CD4-positive, CD25-positive, alpha-beta regulatory T cell (primary cell): Measurements from ENCODE around the gene NCAPH2. TPM values are rescaled to one million over a fixed set of nuclear protein-coding genes. Genes with fewer than 3 reads are reported as not detected.
"Not testable (repeated sequence)": the region's sequence is repeated elsewhere in the genome, so short reads cannot be mapped to it uniquely, and the experiment has no call there.

Source experiments
- ATAC-seq, 2 donors: fragments of 150-1000 bp; cut with Tn5 transposase; one replicate each; pipeline ENCODE4 v1.10.0; 2021; ENCODE audit warnings: low read depth in 2 of 2, moderate number of reproducible peaks in 2 of 2, moderate library complexity in 1 of 2
- DNase-seq, 3 donors: peaks; one replicate each; pipeline versions ENCODE4 v3.0.0 to v3.0.0-alpha.2; 2012 to 2022; ENCODE audit warnings: mixed read lengths in 1 of 3
- H3K27ac ChIP-seq: one replicate; pipeline ENCODE4 v1.7.0; 2013; ENCODE audit warnings: mild to moderate bottlenecking, low read length; ENCODE audit not compliant: insufficient read depth, poor library complexity, severe bottlenecking
- H3K27me3 ChIP-seq: one replicate; pipeline ENCODE4 v1.7.0; 2013; ENCODE audit warnings: low read length; ENCODE audit not compliant: control insufficient read depth, insufficient read depth
- H3K36me3 ChIP-seq: one replicate; pipeline ENCODE4 v1.7.0; 2013; ENCODE audit warnings: mild to moderate bottlenecking, low read length, moderate library complexity; ENCODE audit not compliant: control insufficient read depth, insufficient read depth
- H3K4me1 ChIP-seq: 2 replicates; pipeline ENCODE4 v1.7.0; 2013; ENCODE audit warnings: mild to moderate bottlenecking, low read length; ENCODE audit not compliant: insufficient read depth, control insufficient read depth, poor library complexity, severe bottlenecking
- H3K4me3 ChIP-seq: one replicate; pipeline ENCODE4 v1.7.0; 2013; ENCODE audit warnings: low read depth, mild to moderate bottlenecking, low read length, moderate library complexity
- H3K9me3 ChIP-seq, 2 experiments: 1 replicate in 1 of 2; 2 replicates in 1 of 2; pipeline ENCODE4 v1.7.0; 2013; ENCODE audit warnings: low read length in 2 of 2, mild to moderate bottlenecking in 1 of 2, moderate library complexity in 1 of 2; ENCODE audit not compliant: control insufficient read depth in 2 of 2
- H3K27ac Mint-ChIP-seq, 3 donors: one replicate each; pipeline ENCODE4 v1.8.0; 2020 to 2022; ENCODE audit warnings: mild to moderate bottlenecking in 3 of 3, mixed read lengths in 3 of 3, moderate library complexity in 2 of 3
- H3K27me3 Mint-ChIP-seq: one replicate; pipeline ENCODE4 v1.8.0; 2022; ENCODE audit warnings: mild to moderate bottlenecking, mixed read lengths
- H3K36me3 Mint-ChIP-seq: one replicate; pipeline ENCODE4 v1.8.0; 2020; ENCODE audit warnings: mixed read lengths
- H3K4me1 Mint-ChIP-seq, 4 donors: one replicate each; pipeline ENCODE4 v1.8.0; 2020 to 2022; ENCODE audit warnings: mixed read lengths in 4 of 4, mild to moderate bottlenecking in 1 of 4
- H3K4me3 Mint-ChIP-seq, 4 donors: one replicate each; pipeline ENCODE4 v1.8.0; 2020 to 2022; ENCODE audit warnings: mild to moderate bottlenecking in 4 of 4, mixed read lengths in 4 of 4, moderate library complexity in 3 of 4
- H3K9me3 Mint-ChIP-seq, 7 donors: one replicate each; pipeline ENCODE4 v1.8.0; 2020 to 2022; ENCODE audit warnings: mixed read lengths in 7 of 7, mild to moderate bottlenecking in 3 of 7, moderate library complexity in 2 of 7
- polyA plus RNA-seq, 4 donors: library from polyadenylated mRNA; unstranded; fragments of 300-500 nt; fragmentation: Illumina TruSeq; gene quantifications; one replicate each; pipeline ENCODE4 v1.2.3, GENCODE V29; 2021
- total RNA-seq: library from RNA; stranded (reverse); gene quantifications from one replicate; pipeline ENCODE4 v1.2.3, GENCODE V29; 2022

The NCAPH2 gene
- total and polyA plus RNA-seq, 5 donors from 2014 or later: 35.8 to 112 (median 41.7) TPM

- Histone ChIP-seq H3K27me3 (no peaks in the 10 kb centered on the region), H3K9me3 (no peaks in the 10 kb centered on the region), H3K36me3 (peaks cover 9% of the 10 kb centered on the region), H3K4me1 (peaks cover 29% of the 10 kb centered on the region), H3K4me3 (peak overlapping the region; percentile 82), H3K27ac (peak overlapping the region; percentile 95)
- H3K9me3 Mint-ChIP-seq: no peaks in the 10 kb centered on the region
- DNase-seq: no peak
- peaks cover 4% of the 10 kb centered on the region for H3K27me3 Mint-ChIP-seq
- peaks cover 5% of the 10 kb centered on the region for H3K36me3 Mint-ChIP-seq
- no peak for ATAC-seq
- peaks cover 0 to 39% (median 16%) of the 10 kb centered on the region in 4 donors for H3K4me1 Mint-ChIP-seq
- peak overlapping the region; percentile 94 to 99 (median 99) for H3K27ac Mint-ChIP-seq
- H3K4me3 Mint-ChIP-seq: peak overlapping the region; percentile 92 to 97 (median 93)
These were observed 873 bp downstream of the NCAPH2 start for GRCh38 chr22:50508897-50509296.

GRCh38 chr22:50513175-50513574 is 5.2 kb downstream of the NCAPH2 start:
- H3K4me3 Mint-ChIP-seq: no peak overlapping the region
- H3K27ac ChIP-seq: no peak overlapping the region
- H3K27me3 Mint-ChIP-seq: peaks cover 4% of the 10 kb centered on the region
- H3K27me3 ChIP-seq: no peaks in the 10 kb centered on the region
- H3K4me3 ChIP-seq: no peak overlapping the region
- peaks cover 10% of the 10 kb centered on the region for H3K36me3 Mint-ChIP-seq
- no peak overlapping the region for H3K27ac Mint-ChIP-seq
- DNase-seq (no peak), ATAC-seq (no peak)
- H3K36me3 ChIP-seq: peaks cover 17% of the 10 kb centered on the region
- peaks cover 0 to 42% (median 21%) of the 10 kb centered on the region in 4 donors for H3K4me1 Mint-ChIP-seq
- H3K9me3 Mint-ChIP-seq: no peaks in the 10 kb centered on the region
- no peaks in the 10 kb centered on the region for H3K9me3 ChIP-seq
- peaks cover 13% of the 10 kb centered on the region for H3K4me1 ChIP-seq

DNA sequence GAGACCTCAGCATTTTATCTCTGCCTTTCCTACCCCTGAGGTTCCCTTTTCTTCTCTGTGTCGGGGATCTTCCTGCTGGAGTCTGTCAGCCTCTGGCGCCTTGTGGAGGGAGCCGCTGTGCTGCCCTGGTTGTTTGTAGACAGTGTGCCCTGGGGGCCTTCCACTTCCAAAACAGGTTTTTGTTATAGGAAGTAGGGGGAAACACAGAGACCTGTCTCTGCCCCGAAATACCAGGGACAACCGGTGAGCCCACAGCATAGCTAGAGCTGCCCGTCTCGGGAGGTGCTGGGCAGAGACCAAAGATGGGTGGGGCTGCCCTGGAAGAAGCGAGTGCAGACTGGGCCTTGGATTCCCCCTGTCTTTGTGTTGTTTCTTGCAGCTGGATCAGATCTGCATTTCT is 8.0 kb downstream of the NCAPH2 start:
- peak overlapping the region in 2 of 4 donors; percentile 3 to 82 for H3K4me3 Mint-ChIP-seq
- no peaks in the 10 kb centered on the region for H3K9me3 Mint-ChIP-seq

DNA sequence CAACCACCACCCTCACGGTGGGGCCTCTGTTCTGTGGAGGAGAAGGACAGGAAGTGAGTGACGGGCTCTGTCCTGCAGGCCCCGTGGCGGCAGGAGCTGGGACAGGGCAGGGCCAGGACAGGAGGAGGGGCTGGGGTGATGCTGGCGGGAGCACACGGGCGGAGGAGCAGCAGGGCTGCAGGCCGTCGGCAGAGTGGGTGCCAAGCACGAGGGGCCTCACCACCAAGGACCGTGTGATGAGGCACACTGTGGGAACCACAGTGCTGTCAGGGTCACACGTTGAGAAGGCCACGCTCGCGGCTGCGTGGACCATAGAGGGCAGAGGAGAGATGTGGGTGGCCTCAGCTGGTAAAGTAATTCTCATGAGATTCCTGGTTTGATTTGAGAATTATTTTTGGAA is 8.9 kb downstream of the NCAPH2 start:
- no peaks in the 10 kb centered on the region for H3K9me3 ChIP-seq
- no peaks in the 10 kb centered on the region for H3K27me3 ChIP-seq
- no peaks in the 10 kb centered on the region for H3K27me3 Mint-ChIP-seq
- peaks cover 37% of the 10 kb centered on the region for H3K36me3 ChIP-seq
- no peaks in the 10 kb centered on the region for H3K4me1 ChIP-seq
- H3K4me3 Mint-ChIP-seq: no peak overlapping the region
- H3K27ac Mint-ChIP-seq: no peak overlapping the region
- no peak for ATAC-seq
- no peak overlapping the region for H3K4me3 ChIP-seq
- H3K9me3 Mint-ChIP-seq: no peaks in the 10 kb centered on the region
- H3K36me3 Mint-ChIP-seq: peaks cover 16% of the 10 kb centered on the region
- no peak overlapping the region for H3K27ac ChIP-seq
- peaks cover 0 to 30% (median 8%) of the 10 kb centered on the region in 4 donors for H3K4me1 Mint-ChIP-seq
- no peak for DNase-seq

More for the DNA sequence above, 8.0 kb downstream of the NCAPH2 start:
- Histone ChIP-seq H3K4me3 (no peak overlapping the region), H3K27ac (no peak overlapping the region), H3K9me3 (no peaks in the 10 kb centered on the region), H3K36me3 (peaks cover 34% of the 10 kb centered on the region), H3K27me3 (no peaks in the 10 kb centered on the region), H3K4me1 (no peaks in the 10 kb centered on the region)
- Mint-ChIP-seq H3K36me3 (peaks cover 16% of the 10 kb centered on the region), H3K27ac (no peak overlapping the region), H3K27me3 (no peaks in the 10 kb centered on the region), H3K4me1 (peaks cover 0 to 30% (median 8%) of the 10 kb centered on the region in 4 donors)
- no peak for ATAC-seq
- DNase-seq: no peak

DNA sequence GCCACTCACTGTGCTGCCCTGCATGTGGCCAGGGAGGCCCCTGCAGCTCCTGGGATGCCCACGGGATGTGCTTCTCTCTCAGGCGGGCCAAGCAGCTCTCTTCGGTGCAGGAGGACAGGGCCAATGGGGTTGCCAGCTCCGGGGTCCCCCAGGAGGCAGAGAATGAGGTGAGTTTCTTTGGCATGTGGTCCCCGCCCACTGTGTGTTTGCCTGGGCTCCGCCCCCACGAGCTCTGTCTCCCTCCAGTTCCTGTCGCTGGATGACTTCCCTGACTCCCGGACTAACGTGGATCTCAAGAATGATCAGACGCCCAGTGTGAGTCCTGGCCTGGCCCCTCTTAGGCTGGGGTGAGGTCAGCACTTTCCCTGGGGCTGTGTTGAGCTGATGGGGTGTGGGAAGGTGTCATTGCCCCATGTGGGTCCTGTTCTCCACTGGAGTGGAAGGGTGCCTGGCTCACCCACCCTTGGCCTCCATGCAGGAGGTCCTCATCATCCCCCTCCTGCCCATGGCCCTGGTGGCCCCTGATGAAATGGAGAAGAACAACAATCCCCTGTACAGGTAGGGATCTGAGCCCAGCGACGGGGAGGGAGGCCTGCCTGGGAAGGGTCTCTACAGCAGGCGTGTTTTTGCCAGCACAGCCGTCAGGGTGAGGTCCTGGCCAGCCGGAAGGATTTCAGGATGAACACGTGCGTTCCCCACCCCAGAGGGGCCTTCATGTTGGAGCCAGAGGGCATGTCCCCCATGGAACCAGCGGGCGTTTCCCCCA is 9.7 kb downstream of the NCAPH2 start:
- ATAC-seq (no peak), DNase-seq (no peak)
- H3K36me3 Mint-ChIP-seq: peaks cover 11% of the 10 kb centered on the region
- no peaks in the 10 kb centered on the region for H3K9me3 ChIP-seq
- H3K9me3 Mint-ChIP-seq: no peaks in the 10 kb centered on the region
- H3K27me3 Mint-ChIP-seq: no peaks in the 10 kb centered on the region
- H3K36me3 ChIP-seq: peaks cover 41% of the 10 kb centered on the region
- H3K27me3 ChIP-seq: no peaks in the 10 kb centered on the region
- peaks cover 0 to 23% (median 8%) of the 10 kb centered on the region in 4 donors for H3K4me1 Mint-ChIP-seq
- H3K4me1 ChIP-seq: no peaks in the 10 kb centered on the region
- no peak overlapping the region for H3K4me3 ChIP-seq
- no peak overlapping the region for H3K4me3 Mint-ChIP-seq
- no peak overlapping the region for H3K27ac Mint-ChIP-seq
- no peak overlapping the region for H3K27ac ChIP-seq

GRCh38 chr22:50518606-50519005 is 10.6 kb downstream of the NCAPH2 start:
- H3K4me3 ChIP-seq: no peak overlapping the region
- H3K4me1 ChIP-seq: no peaks in the 10 kb centered on the region
- no peak overlapping the region for H3K27ac Mint-ChIP-seq
- H3K36me3 ChIP-seq: peaks cover 49% of the 10 kb centered on the region
- H3K4me1 Mint-ChIP-seq: peaks cover 0 to 18% (median 6%) of the 10 kb centered on the region in 4 donors
- no peak overlapping the region for H3K27ac ChIP-seq
- ATAC-seq: no peak
- H3K27me3 ChIP-seq: no peaks in the 10 kb centered on the region
- no peak for DNase-seq
- H3K36me3 Mint-ChIP-seq: peaks cover 11% of the 10 kb centered on the region
- no peak overlapping the region for H3K4me3 Mint-ChIP-seq
- no peaks in the 10 kb centered on the region for H3K9me3 Mint-ChIP-seq
- no peaks in the 10 kb centered on the region for H3K27me3 Mint-ChIP-seq
- H3K9me3 ChIP-seq: no peaks in the 10 kb centered on the region

DNA sequence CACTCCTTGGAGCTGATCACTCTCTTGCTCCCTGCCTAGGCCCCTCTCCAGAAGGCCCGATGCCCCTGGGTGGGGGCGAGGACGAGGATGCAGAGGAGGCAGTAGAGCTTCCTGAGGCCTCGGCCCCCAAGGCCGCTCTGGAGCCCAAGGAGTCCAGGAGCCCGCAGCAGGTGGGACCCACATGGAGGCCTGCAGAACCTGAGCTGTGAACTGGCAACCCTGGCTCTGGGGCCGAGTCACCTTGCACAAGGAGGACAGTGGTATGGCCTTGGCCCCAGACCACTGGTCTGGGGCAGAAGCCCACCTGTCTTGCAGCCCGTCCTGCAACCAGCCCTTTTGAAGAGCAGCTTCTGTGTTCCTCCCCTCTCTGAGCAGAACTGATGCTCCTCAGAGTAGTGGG is 11.1 kb downstream of the NCAPH2 start:
- Histone ChIP-seq H3K4me3 (no peak overlapping the region), H3K27me3 (no peaks in the 10 kb centered on the region), H3K9me3 (no peaks in the 10 kb centered on the region), H3K27ac (no peak overlapping the region), H3K36me3 (peaks cover 50% of the 10 kb centered on the region), H3K4me1 (peaks cover 3% of the 10 kb centered on the region)
- Mint-ChIP-seq H3K27ac (no peak overlapping the region), H3K4me3 (no peak overlapping the region), H3K4me1 (peaks cover 0 to 15% (median 6%) of the 10 kb centered on the region in 4 donors), H3K9me3 (no peaks in the 10 kb centered on the region), H3K27me3 (no peaks in the 10 kb centered on the region), H3K36me3 (peaks cover 11% of the 10 kb centered on the region)
- ATAC-seq (no peak), DNase-seq (no peak)

GRCh38 chr22:50520184-50520583 is 12.2 kb downstream of the NCAPH2 start:
- not testable (repeated sequence) for H3K27ac ChIP-seq, DNase-seq, H3K4me3 ChIP-seq, ATAC-seq, H3K9me3 Mint-ChIP-seq, H3K27me3 ChIP-seq, H3K27ac Mint-ChIP-seq, H3K27me3 Mint-ChIP-seq, H3K9me3 ChIP-seq, H3K36me3 Mint-ChIP-seq
- H3K4me1 ChIP-seq: peaks cover 13% of the 10 kb centered on the region
- H3K4me1 Mint-ChIP-seq: peaks cover 0 to 15% (median 7%) of the 10 kb centered on the region in 4 donors
- H3K36me3 ChIP-seq: peaks cover 50% of the 10 kb centered on the region
- H3K4me3 Mint-ChIP-seq: peak overlapping the region in 2 of 4 donors; percentile 4 to 51
